H1 (cell line): ENCODE results near the gene BRPF3. TPM values are rescaled to one million over a fixed set of nuclear protein-coding genes. Genes with fewer than 3 reads are reported as not detected.

ENCODE experiments used
- SAP30 ChIP-seq: fragments of 300-600 bp; sonication (generic); IDR thresholded peaks from 2 replicates; pipeline ENCODE4 v1.7.1; 2012; ENCODE audit warnings: low read length, moderate library complexity, mild to moderate bottlenecking, inconsistent platforms; ENCODE audit not compliant: insufficient read depth, insufficient replicate concordance
- SIRT6 ChIP-seq: IDR thresholded peaks from one replicate; pipeline ENCODE4 v1.7.1; 2012; ENCODE audit warnings: low read length, inconsistent platforms
- SP1 ChIP-seq: IDR thresholded peaks from 2 replicates; pipeline ENCODE4 v1.6.1; 2011; ENCODE audit warnings: low read depth, low read length
- SUZ12 ChIP-seq: fragments of 200-600 bp; sonication (generic); IDR thresholded peaks from 2 replicates; pipeline ENCODE4 v1.6.1; 2012; ENCODE audit warnings: mild to moderate bottlenecking, inconsistent platforms, low read length, moderate library complexity, mixed read lengths
- polyA plus RNA-seq, 7 experiments: library from polyadenylated mRNA; depleted of rRNA in 3 of 7; stranded (reverse) in 5 of 7; unstranded in 2 of 7; fragments of >200 nt in 5 of 7; fragments of 200-250 nt in 2 of 7; gene quantifications; 1 replicate in 5 of 7; 2 replicates in 1 of 7; 4 replicates in 1 of 7; pipeline versions ENCODE4 v1.2.1 to v1.2.3, GENCODE V29; 2011 to 2013; ENCODE audit warnings: missing spikeins in 2 of 7, mixed read lengths in 2 of 7
- total RNA-seq: library from RNA; stranded (reverse); fragmentation: NEBNext Ultra II Directional; extraction: Animal tissue kit (Norgen Biotek cat#: 25700); gene quantifications from 2 replicates; pipeline ENCODE4 v1.2.1, GENCODE V29; 2021

BRPF3 gene
- total and polyA plus RNA-seq, 2 of the 8 experiments (the other 6 are each of a cell fraction or from before 2014, with no cell fraction given) = 26.0 to 37.5 TPM

DNA sequence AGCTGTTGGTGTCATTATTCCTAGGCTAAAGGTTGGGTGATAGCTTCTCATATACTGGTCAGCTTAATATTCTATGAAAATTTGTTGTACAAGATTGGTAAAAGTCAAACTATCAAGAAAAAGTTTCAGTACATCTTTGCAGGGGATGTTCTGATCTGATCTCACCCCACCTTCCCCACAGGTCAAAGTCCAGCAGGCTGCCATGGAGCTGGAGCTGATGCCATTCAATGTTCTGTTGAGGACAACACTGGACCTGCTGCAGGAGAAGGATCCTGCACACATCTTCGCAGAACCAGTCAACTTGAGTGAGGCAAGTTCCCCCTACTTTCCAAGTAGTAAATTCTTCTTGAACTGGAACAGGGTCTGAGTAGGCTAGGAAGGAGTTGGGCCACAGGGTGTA is 13.1 kb downstream of the BRPF3 start (continued):
- TF ChIP-seq SIRT6 = no peak
- TF ChIP-seq SUZ12 = no peak
- TF ChIP-seq SAP30 = no peak
- no peak for TF ChIP-seq SP1
- TF ChIP-seq, all 59 proteins: peak for 0
